IMR-90 (cell line): ENCODE measurements around the gene HECW1. TPM values are rescaled to one million over a fixed set of nuclear protein-coding genes. Genes with fewer than 3 reads are reported as not detected.

ENCODE experiments used
- ATAC-seq: fragments of 200-7000 bp; cut with Tn5 transposase; 2 replicates; pipeline ENCODE4 v1.9.1; 2020; ENCODE audit warnings: low read depth, mild to moderate bottlenecking, moderate library complexity
- BruUV-seq: library from RNA; stranded (reverse); fragments of 400-500 nt; replicated peaks from 2 replicates; lab custom pipeline; 2021; lab: Mats Ljungman, UMichigan
- CTCF ChIA-PET: fragments of 300-600 bp; formaldehyde crosslinking; extraction: SDS; loops from one replicate; lab custom pipeline; 2021; ENCODE audit warnings: antibody characterized with exemption; lab: Yijun Ruan, JAX
- POLR2A ChIA-PET: fragments of 300-600 bp; sonication (Branson Sonifier 250); formaldehyde crosslinking; loops from one replicate; lab custom pipeline; 2022; ENCODE audit warnings: antibody characterized with exemption; ENCODE audit not compliant: unreplicated experiment; lab: Charles Lee
- DNase-seq: peaks from one replicate; pipeline ENCODE4 v3.0.0; 2013
- H2AFZ ChIP-seq: replicated peaks from 2 replicates; pipeline ENCODE3; 2013; ENCODE audit warnings: low read length, mild to moderate bottlenecking; ENCODE audit not compliant: poor library complexity
- H2AK5ac ChIP-seq: 2 replicates; pipeline ENCODE4 v1.6.1; 2013; ENCODE audit warnings: low read depth, low read length, inconsistent platforms
- H2AK9ac ChIP-seq: replicated peaks from 2 replicates; pipeline ENCODE3; 2013; ENCODE audit warnings: mild to moderate bottlenecking, low read depth, low read length, moderate library complexity; ENCODE audit not compliant: poor library complexity
- H2BK120ac ChIP-seq: 2 replicates; pipeline ENCODE4 v1.6.1; 2013; ENCODE audit warnings: low read depth, low read length, inconsistent platforms
- H2BK15ac ChIP-seq: 3 replicates; pipeline ENCODE4 v1.6.1; 2013; ENCODE audit warnings: low read depth, low read length, inconsistent platforms
- H2BK20ac ChIP-seq: 2 replicates; pipeline ENCODE4 v1.6.1; 2013; ENCODE audit warnings: low read depth, mild to moderate bottlenecking, inconsistent platforms, low read length, moderate library complexity
- H2BK5ac ChIP-seq: 2 replicates; pipeline ENCODE4 v1.6.1; 2013; ENCODE audit warnings: mild to moderate bottlenecking, low read depth, low read length, inconsistent platforms; ENCODE audit not compliant: poor library complexity, severe bottlenecking
- H3K14ac ChIP-seq: replicated peaks from 2 replicates; pipeline ENCODE4 v1.6.1; 2013; ENCODE audit warnings: low read depth, low read length, inconsistent platforms
- H3K18ac ChIP-seq: 2 replicates; pipeline ENCODE4 v1.6.1; 2013; ENCODE audit warnings: low read depth, low read length, control low read depth
- H3K23ac ChIP-seq: 2 replicates; pipeline ENCODE4 v1.6.1; 2013; ENCODE audit warnings: low read depth, low read length, inconsistent platforms
- H3K27ac ChIP-seq: 2 replicates; pipeline ENCODE4 v1.5.1; 2013; ENCODE audit warnings: mild to moderate bottlenecking, control low read depth, low read length; ENCODE audit not compliant: insufficient read depth
- H3K27me3 ChIP-seq: 2 replicates; pipeline ENCODE4 v1.6.1; 2013; ENCODE audit warnings: low read length; ENCODE audit not compliant: control insufficient read depth, insufficient read depth
- H3K36me3 ChIP-seq: 2 replicates; pipeline ENCODE4 v1.6.1; 2013; ENCODE audit warnings: low read length, mixed read lengths; ENCODE audit not compliant: control insufficient read depth, insufficient read depth
- H3K4ac ChIP-seq: 2 replicates; pipeline ENCODE4 v1.6.1; 2013; ENCODE audit warnings: low read depth, low read length, inconsistent platforms
- H3K4me1 ChIP-seq: 2 replicates; pipeline ENCODE4 v1.6.1; 2013; ENCODE audit warnings: low read length, mixed read lengths; ENCODE audit not compliant: control insufficient read depth, insufficient read depth
- H3K4me2 ChIP-seq: 2 replicates; pipeline ENCODE4 v1.6.1; 2013; ENCODE audit warnings: low read depth, mild to moderate bottlenecking, control low read depth, low read length, moderate library complexity
- H3K4me3 ChIP-seq: 2 replicates; pipeline ENCODE4 v1.5.1; 2013; ENCODE audit warnings: low read depth, mild to moderate bottlenecking, control low read depth, low read length, moderate library complexity; ENCODE audit not compliant: insufficient read depth
- H3K56ac ChIP-seq: 2 replicates; pipeline ENCODE4 v1.6.1; 2013; ENCODE audit warnings: low read length, inconsistent platforms; ENCODE audit not compliant: insufficient read depth; ENCODE audit errors: extremely low read depth
- H3K79me1 ChIP-seq, 2 experiments: 2 replicates each; pipeline ENCODE4 v1.6.1; 2013; ENCODE audit warnings: low read length in 2 of 2, inconsistent platforms in 1 of 2, low read depth in 1 of 2
- H3K9ac ChIP-seq: 2 replicates; pipeline ENCODE4 v1.6.1; 2013; ENCODE audit warnings: low read depth, low read length, control low read depth
- H3K9me1 ChIP-seq: 2 replicates; pipeline ENCODE4 v1.6.1; 2013; ENCODE audit warnings: low read length, inconsistent platforms; ENCODE audit not compliant: insufficient read depth
- H3K9me3 ChIP-seq: 2 replicates; pipeline ENCODE4 v1.6.1; 2013; ENCODE audit warnings: low read length; ENCODE audit not compliant: control insufficient read depth, insufficient read depth
- H4K20me1 ChIP-seq: 2 replicates; pipeline ENCODE4 v1.6.1; 2013; ENCODE audit warnings: low read length, inconsistent platforms; ENCODE audit not compliant: insufficient read depth
- H4K5ac ChIP-seq: 2 replicates; pipeline ENCODE4 v1.6.1; 2013; ENCODE audit warnings: mild to moderate bottlenecking, low read depth, low read length, control low read depth
- H4K8ac ChIP-seq, 2 experiments: 2 replicates each; pipeline ENCODE4 v1.6.1; 2013; ENCODE audit warnings: low read depth in 2 of 2, low read length in 2 of 2, control low read depth in 1 of 2, inconsistent platforms in 1 of 2
- H4K91ac ChIP-seq: 2 replicates; pipeline ENCODE4 v1.6.1; 2013; ENCODE audit warnings: low read depth, low read length, inconsistent platforms; ENCODE audit not compliant: insufficient read depth
- BHLHE40 ChIP-seq: fragments of 150-350 bp; IDR thresholded peaks from 2 replicates; pipeline ENCODE4 v1.6.1; 2016; ENCODE audit warnings: mild to moderate bottlenecking, low read depth, low read length
- CEBPB ChIP-seq: IDR thresholded peaks from 2 replicates; pipeline ENCODE4 v1.6.1; 2012; ENCODE audit warnings: low read depth, low read length, improper control_type of control experiment
- CTCF ChIP-seq: conservative IDR thresholded peaks from 2 replicates; pipeline ENCODE4 v1.5.1; 2012; ENCODE audit warnings: mild to moderate bottlenecking, low read depth, low read length, improper control_type of control experiment
- FOS ChIP-seq: fragments of 150-350 bp; IDR thresholded peaks from 2 replicates; pipeline ENCODE4 v1.6.1; 2016; ENCODE audit warnings: low read depth, low read length
- MAZ ChIP-seq: IDR thresholded peaks from 2 replicates; pipeline ENCODE4 v1.6.1; 2012; ENCODE audit warnings: low read depth, mild to moderate bottlenecking, low read length, improper control_type of control experiment, moderate library complexity, borderline replicate concordance
- MXI1 ChIP-seq: IDR thresholded peaks from 2 replicates; pipeline ENCODE4 v1.6.1; 2012; ENCODE audit warnings: low read depth, mild to moderate bottlenecking, low read length, moderate library complexity, borderline replicate concordance
- NFE2L2 ChIP-seq: fragments of 150-350 bp; IDR thresholded peaks from 2 replicates; pipeline ENCODE4 v1.6.1; 2016; ENCODE audit warnings: low read depth, mild to moderate bottlenecking, low read length
- POLR2A ChIP-seq: IDR thresholded peaks from 2 replicates; pipeline ENCODE4 v1.6.1; 2012; ENCODE audit warnings: mild to moderate bottlenecking, low read depth, low read length
- RAD21 ChIP-seq: IDR thresholded peaks from 2 replicates; pipeline ENCODE4 v1.6.1; 2012; ENCODE audit warnings: low read length, improper control_type of control experiment
- RCOR1 ChIP-seq: IDR thresholded peaks from 2 replicates; pipeline ENCODE4 v1.6.1; 2012; ENCODE audit warnings: mild to moderate bottlenecking, low read length, improper control_type of control experiment; ENCODE audit not compliant: insufficient replicate concordance
- RFX5 ChIP-seq: IDR thresholded peaks from 2 replicates; pipeline ENCODE4 v1.8.0; 2012; ENCODE audit warnings: low read depth, mild to moderate bottlenecking, low read length, moderate library complexity
- SMC3 ChIP-seq: fragments of 150-350 bp; IDR thresholded peaks from 2 replicates; pipeline ENCODE4 v1.6.1; 2016; ENCODE audit warnings: low read depth, mild to moderate bottlenecking, antibody characterized with exemption, low read length, moderate library complexity
- WGBS, 2 experiments: methylation state at CpG; one replicate each; pipeline versions ENCODE4 v1.1.5 to v1.1.7; 2013; ENCODE audit warnings: missing lambda C conversion rate in 2 of 2; ENCODE audit not compliant: insufficient read length in 1 of 2; ENCODE audit errors: extremely low coverage in 2 of 2; 5-methylcytosine and 5-hydroxymethylcytosine counted together
- dilution Hi-C: fragments of 300-500 bp; cut with HindIII; formaldehyde crosslinking; loops from one replicate; pipeline ENCODE4 v1.14.3; 2018; ENCODE audit warnings: low sequenced_read_pairs; ENCODE audit not compliant: unreplicated experiment
- in situ Hi-C: fragments of 300-500 bp; cut with MboI; formaldehyde crosslinking; loops from 3 replicates; pipeline ENCODE4 v1.14.3; 2019; ENCODE audit warnings: low sequenced_read_pairs, inconsistent platforms, mixed read lengths
- intact Hi-C: fragments of 100-400 bp; cut with micrococcal nuclease; formaldehyde crosslinking; loops from 2 replicates; pipeline ENCODE4 v1.10.0; 2022
- polyA plus RNA-seq, 3 experiments: library from polyadenylated mRNA; depleted of rRNA; stranded (reverse); fragments of >200 nt; gene quantifications; 2 replicates each; pipeline ENCODE4 v1.2.3, GENCODE V29; 2012; ENCODE audit warnings: low replicate concordance in 1 of 3
- total RNA-seq: library from RNA; depleted of rRNA; stranded (reverse); fragments of >200 nt; gene quantifications from 2 replicates; pipeline ENCODE4 v1.2.3, GENCODE V29; 2012

Gene HECW1
- total and polyA plus RNA-seq, 2 of the 4 experiments (the other 2 are of a cell fraction): 0.56 to 1.3 TPM

GRCh38 chr7:43405948-43406347 lies 293.5 kb downstream of the HECW1 start:
- Histone ChIP-seq H3K14ac (no peak overlapping the region), H3K9me3 (no peaks in the 10 kb centered on the region), H2BK120ac (no peak overlapping the region), H2AFZ (no peak overlapping the region), H3K36me3 (no peaks in the 10 kb centered on the region), H3K27me3 (no peaks in the 10 kb centered on the region; the same call in 1 of the 2 replicates), H2BK15ac (no peak overlapping the region), H2BK20ac (no peak overlapping the region), H4K20me1 (no peaks in the 10 kb centered on the region), H3K4me1 (no peaks in the 10 kb centered on the region), H2AK9ac (no peak overlapping the region), H2BK5ac (no peak overlapping the region), H3K9me1 (no peaks in the 10 kb centered on the region; the same call in 1 of the 2 replicates), H3K79me1 (no peaks in the 10 kb centered on the region), H3K9ac (no peak overlapping the region), H3K23ac (no peak overlapping the region), H3K4ac (no peak overlapping the region), H3K27ac (no peak overlapping the region), H4K8ac (no peak overlapping the region), H3K4me2 (no peak overlapping the region), H3K56ac (no peak overlapping the region), H4K91ac (no peak overlapping the region), H4K5ac (no peak overlapping the region), H2AK5ac (no peak overlapping the region), H3K18ac (no peak overlapping the region), H3K4me3 (no peak overlapping the region)
- no TSS peak for BruUV-seq
- no peak for TF ChIP-seq CEBPB
- TF ChIP-seq POLR2A: no peak
- TF ChIP-seq RFX5: no peak
- no peak for TF ChIP-seq BHLHE40
- TF ChIP-seq CTCF: no peak
- no peak for TF ChIP-seq SMC3
- TF ChIP-seq FOS: no peak
- TF ChIP-seq NFE2L2: no peak
- no peak for TF ChIP-seq RAD21
- no peak for TF ChIP-seq RCOR1
- no peak for TF ChIP-seq MAZ
- no peak for TF ChIP-seq MXI1
- intact Hi-C loops: no loop called here
- in situ Hi-C loops: no loop called here
- CTCF ChIA-PET: no interaction called here
- ATAC-seq (no peak), DNase-seq (no peak)
- dilution Hi-C loops: no loop called here
- POLR2A ChIA-PET: no interaction called here
- no CpG with 5 or more reads among the region's 2 CpGs for WGBS, 2 experiments
